GM23338 (cell line): ENCODE data around the gene SH2D6.

ENCODE experiments used
- CREB1 ChIP-seq: fragments of 250-450 bp; sonication (Bioruptor Pico); IDR thresholded peaks from 2 replicates; pipeline ENCODE4 v1.5.0; 2020; ENCODE audit warnings: low read depth, mild to moderate bottlenecking, moderate library complexity
- CTCF ChIP-seq, 2 experiments: fragments of 200-600 bp in 1 of 2; sonication (generic) in 1 of 2; conservative IDR thresholded peaks; 2 replicates each; pipeline versions ENCODE4 v1.5.1 to v1.6.1; 2016 to 2017; ENCODE audit warnings: antibody characterized with exemption in 2 of 2, low read depth in 2 of 2, mild to moderate bottlenecking in 2 of 2, moderate library complexity in 1 of 2
- ETS1 ChIP-seq: IDR thresholded peaks from 2 replicates; pipeline ENCODE4 v1.6.1; 2016; ENCODE audit warnings: antibody characterized with exemption
- EZH2 ChIP-seq: fragments of 200-600 bp; sonication (generic); IDR thresholded peaks from one replicate; pipeline ENCODE4 v1.8.0; 2017; ENCODE audit warnings: antibody characterized with exemption, mild to moderate bottlenecking, low read depth; ENCODE audit not compliant: unreplicated experiment
- EZH2phosphoT487 ChIP-seq: fragments of 200-600 bp; sonication (generic); IDR thresholded peaks from one replicate; pipeline ENCODE4 v1.8.1; 2018; ENCODE audit warnings: antibody characterized with exemption; ENCODE audit not compliant: unreplicated experiment
- JUNB ChIP-seq: IDR thresholded peaks from one replicate; pipeline ENCODE4 v1.6.1; 2016; ENCODE audit warnings: antibody characterized with exemption; ENCODE audit not compliant: unreplicated experiment
- POLR2AphosphoS5 ChIP-seq: IDR thresholded peaks from 2 replicates; pipeline ENCODE4 v1.6.1; 2016; ENCODE audit warnings: antibody characterized with exemption, low read depth
- REST ChIP-seq: IDR thresholded peaks from one replicate; pipeline ENCODE4 v1.6.1; 2018; ENCODE audit warnings: antibody characterized with exemption; ENCODE audit not compliant: unreplicated experiment
- ZNF331 ChIP-seq: fragments of 250-450 bp; sonication (Bioruptor Pico); IDR thresholded peaks from 2 replicates; pipeline ENCODE4 v1.5.0; 2020; ENCODE audit warnings: low read depth, mild to moderate bottlenecking, moderate library complexity
- ZNF462 ChIP-seq: fragments of 250-450 bp; sonication (Bioruptor Pico); IDR thresholded peaks from 2 replicates; pipeline ENCODE4 v1.5.0; 2020; ENCODE audit warnings: mild to moderate bottlenecking, moderate library complexity

- TF ChIP-seq CTCF (conservative IDR thresholded peaks at IDR 0.05; ENCODE audit: low read depth in 2 of 2) (no peak), EZH2phosphoT487 (no peak), REST (no peak), POLR2AphosphoS5 (no peak), EZH2 (no peak), CREB1 (CRISPR knock-in tag) (no peak), ZNF331 (CRISPR knock-in tag) (no peak), JUNB (no peak), ETS1 (no peak), ZNF462 (CRISPR knock-in tag) (no peak)
Measured at GRCh38 chr2:85376291-85377065, 42.0 kb upstream of the SH2D6 start.
